Skeletal muscle satellite cell (primary cell): ENCODE results near the gene ESR1.
"Not testable (repeated sequence)": the region's sequence is repeated elsewhere in the genome, so short reads cannot be mapped to it uniquely, and the experiment has no call there.

Experiments
- H3K27me3 ChIP-seq: 2 replicates; pipeline ENCODE4 v1.7.0; 2013; ENCODE audit warnings: low read length; ENCODE audit not compliant: control insufficient read depth, insufficient read depth
- H3K36me3 ChIP-seq: 2 replicates; pipeline ENCODE4 v1.7.0; 2013; ENCODE audit warnings: mild to moderate bottlenecking, control low read depth, low read length; ENCODE audit not compliant: insufficient read depth
- H3K4me1 ChIP-seq: 2 replicates; pipeline ENCODE4 v1.7.0; 2013; ENCODE audit warnings: low read length; ENCODE audit not compliant: control insufficient read depth, insufficient read depth
- H3K4me2 ChIP-seq: 2 replicates; pipeline ENCODE4 v1.7.0; 2013; ENCODE audit warnings: mild to moderate bottlenecking, low read length
- H3K4me3 ChIP-seq: 2 replicates; pipeline ENCODE4 v1.7.0; 2013; ENCODE audit warnings: low read length
- H3K9ac ChIP-seq: 2 replicates; pipeline ENCODE4 v1.7.0; 2013; ENCODE audit warnings: mild to moderate bottlenecking, low read depth, low read length, moderate library complexity
- H3K9me3 ChIP-seq: replicated peaks from 2 replicates; pipeline ENCODE4 v1.7.0; 2013; ENCODE audit warnings: mild to moderate bottlenecking, control low read depth, low read length

The ESR1 gene

DNA sequence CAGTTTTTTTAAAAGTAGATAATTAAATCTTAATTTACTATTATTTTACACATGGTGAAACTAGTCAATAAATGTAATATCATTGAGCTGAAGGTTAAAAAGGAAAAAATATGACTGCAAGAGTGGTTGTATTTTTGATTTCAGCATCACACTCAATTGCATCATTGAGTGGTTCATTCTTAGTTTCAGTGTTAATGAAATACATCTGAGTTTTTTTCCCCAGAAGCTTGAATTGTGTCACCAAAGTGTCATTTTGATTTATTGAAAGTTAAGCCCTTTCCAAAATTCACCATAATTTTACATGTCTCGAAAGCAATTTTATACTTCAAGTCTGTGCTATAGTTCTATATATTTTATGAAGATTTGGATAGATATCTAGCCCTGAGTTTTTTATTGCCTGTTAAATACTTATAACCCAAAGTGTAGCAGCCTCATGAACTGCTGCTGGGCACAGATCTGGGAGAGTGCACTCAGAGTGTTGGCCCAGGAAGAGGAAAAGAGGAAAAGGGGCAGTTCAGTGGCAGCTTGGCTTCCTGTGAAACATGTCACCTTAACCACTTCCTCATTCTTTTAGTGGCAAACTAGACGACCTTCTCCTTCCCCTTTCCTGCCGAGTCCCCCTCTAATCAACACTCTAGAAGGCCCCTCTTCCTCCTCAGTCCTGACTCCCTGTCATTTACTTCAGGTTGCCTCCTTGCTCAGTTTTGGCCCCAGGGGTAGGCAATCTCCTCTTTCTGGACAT, 140.7 kb downstream of the ESR1 start:
- Histone ChIP-seq H3K36me3 (no peaks in the 10 kb centered on the region), H3K4me3 (no peak overlapping the region), H3K9ac (no peak overlapping the region), H3K4me1 (peaks cover 2% of the 10 kb centered on the region), H3K9me3 (no peaks in the 10 kb centered on the region), H3K4me2 (no peak overlapping the region), H3K27me3 (no peaks in the 10 kb centered on the region)

- Histone ChIP-seq H3K4me2 (peak overlapping the region; percentile 29), H3K4me1 (peaks cover 22% of the 10 kb centered on the region), H3K4me3 (no peak overlapping the region), H3K27me3 (no peaks in the 10 kb centered on the region), H3K9ac (peak overlapping the region; percentile 4), H3K9me3 (no peaks in the 10 kb centered on the region), H3K36me3 (no peaks in the 10 kb centered on the region)
Observed at GRCh38 chr6:151958332-151958731, 150.8 kb downstream of the ESR1 start.

DNA sequence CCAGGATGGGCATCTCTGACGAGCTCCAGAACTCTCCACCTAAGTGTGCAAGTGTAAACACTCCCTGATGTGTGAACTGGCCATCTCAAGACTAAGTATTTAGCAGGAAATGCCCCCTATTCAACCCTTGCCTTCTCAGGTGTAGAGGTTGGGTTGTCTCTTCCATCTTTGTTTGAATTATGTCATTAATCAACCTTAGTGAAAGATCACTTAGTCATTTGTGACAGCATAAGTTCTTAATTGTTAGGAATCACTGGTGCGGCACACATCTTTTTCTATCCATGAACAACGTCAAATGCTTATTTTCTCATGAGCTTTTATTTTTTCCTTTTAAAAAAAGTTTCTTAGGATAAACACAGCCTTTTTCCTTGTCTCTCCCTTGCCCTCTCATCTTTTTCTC, 151.6 kb downstream of the ESR1 start:
- Histone ChIP-seq H3K4me1 (peaks cover 25% of the 10 kb centered on the region), H3K9ac (peak overlapping the region; percentile 4), H3K36me3 (no peaks in the 10 kb centered on the region), H3K4me2 (no peak overlapping the region), H3K9me3 (no peaks in the 10 kb centered on the region), H3K4me3 (no peak overlapping the region), H3K27me3 (no peaks in the 10 kb centered on the region)

DNA sequence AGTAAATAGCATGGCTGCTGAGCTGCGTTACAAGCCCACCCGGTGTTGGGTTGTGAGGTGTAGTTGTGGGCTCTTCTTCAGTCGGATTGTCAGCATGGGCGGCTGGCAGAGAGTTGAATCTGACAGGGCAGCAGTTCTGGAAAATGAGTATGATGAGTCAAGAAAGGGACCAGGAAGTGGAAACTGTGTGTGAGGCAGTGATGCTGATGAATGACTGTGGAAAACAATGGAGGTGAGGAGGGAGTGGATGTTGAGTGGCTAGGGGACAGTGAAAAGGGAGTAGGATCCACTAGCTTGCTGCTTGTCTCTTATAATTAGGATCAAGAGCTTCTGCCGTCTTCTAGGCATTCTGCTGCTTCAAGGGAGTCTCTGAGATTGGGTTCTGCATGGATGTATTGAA, 154.3 kb downstream of the ESR1 start:
- Histone ChIP-seq H3K4me2 (no peak overlapping the region), H3K36me3 (no peaks in the 10 kb centered on the region), H3K4me3 (no peak overlapping the region), H3K27me3 (no peaks in the 10 kb centered on the region), H3K4me1 (peaks cover 25% of the 10 kb centered on the region), H3K9me3 (no peaks in the 10 kb centered on the region), H3K9ac (no peak overlapping the region)

- H3K4me1 ChIP-seq = peaks cover 25% of the 10 kb centered on the region
- H3K4me2 ChIP-seq = no peak overlapping the region
- no peak overlapping the region for H3K9ac ChIP-seq
- no peaks in the 10 kb centered on the region for H3K27me3 ChIP-seq
- no peaks in the 10 kb centered on the region for H3K36me3 ChIP-seq
- H3K9me3 ChIP-seq = no peaks in the 10 kb centered on the region
- H3K4me3 ChIP-seq = no peak overlapping the region
Observed at GRCh38 chr6:151962246-151962846, 154.9 kb downstream of the ESR1 start.

- no peaks in the 10 kb centered on the region for H3K36me3 ChIP-seq
- H3K9me3 ChIP-seq = no peaks in the 10 kb centered on the region
- peak overlapping the region; percentile 12 for H3K4me2 ChIP-seq
- no peaks in the 10 kb centered on the region for H3K27me3 ChIP-seq
- peaks cover 22% of the 10 kb centered on the region for H3K4me1 ChIP-seq
- no peak overlapping the region for H3K9ac ChIP-seq
- H3K4me3 ChIP-seq = no peak overlapping the region
Observed at GRCh38 chr6:151963001-151963400, 155.5 kb downstream of the ESR1 start.

DNA sequence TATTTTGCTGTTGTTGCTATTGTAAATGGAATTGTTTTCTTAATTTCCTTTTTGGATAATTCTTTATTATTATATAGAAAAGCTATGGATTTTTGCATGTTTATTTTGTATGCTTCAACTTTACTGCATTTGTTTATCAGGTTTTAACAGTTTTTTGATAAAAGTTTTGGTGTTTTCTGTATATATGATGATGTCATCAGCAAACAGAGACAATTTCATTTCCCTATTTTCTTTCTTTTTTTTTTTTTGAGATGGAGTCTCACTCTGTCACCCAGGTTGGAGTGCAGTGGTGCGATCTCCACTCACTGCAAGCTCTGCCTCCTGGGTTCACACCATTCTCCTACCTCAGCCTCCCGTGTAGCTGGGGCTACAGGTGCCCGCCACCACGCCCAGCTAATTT, 156.9 kb downstream of the ESR1 start:
- H3K27me3 ChIP-seq, H3K4me3 ChIP-seq: not testable (repeated sequence)

DNA sequence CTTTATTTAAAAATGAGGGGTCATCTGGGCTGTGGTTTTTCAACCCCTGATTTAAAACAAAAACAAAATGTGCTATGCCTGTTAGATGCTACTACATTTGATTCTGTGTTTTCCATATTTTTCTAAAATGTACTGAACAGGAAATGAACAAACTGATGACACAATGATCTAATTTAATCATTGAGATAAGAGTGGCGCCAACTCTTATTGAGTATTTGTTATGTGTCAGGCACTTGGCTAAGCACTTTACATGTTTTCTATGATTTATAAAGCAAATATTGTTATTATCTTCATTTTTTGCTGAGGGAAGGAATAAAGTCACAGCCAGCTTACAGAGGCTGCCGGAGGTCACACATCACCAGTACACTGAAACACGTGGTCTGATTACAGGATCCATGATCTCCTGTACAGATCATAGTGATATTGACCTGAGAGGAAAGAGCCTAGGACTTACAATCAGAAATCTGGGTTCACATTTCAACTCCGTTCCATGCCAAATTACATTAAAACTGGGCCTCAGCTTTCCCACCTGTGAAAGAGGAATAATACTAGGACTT, 166.7 kb downstream of the ESR1 start:
- Histone ChIP-seq H3K36me3 (no peaks in the 10 kb centered on the region), H3K4me1 (no peaks in the 10 kb centered on the region), H3K27me3 (no peaks in the 10 kb centered on the region), H3K4me3 (no peak overlapping the region), H3K9me3 (no peaks in the 10 kb centered on the region), H3K9ac (no peak overlapping the region), H3K4me2 (no peak overlapping the region)

More for the DNA sequence above, 156.9 kb downstream of the ESR1 start:
- not testable (repeated sequence) for H3K4me2 ChIP-seq, H3K9me3 ChIP-seq, H3K36me3 ChIP-seq, H3K9ac ChIP-seq
- peaks cover 11% of the 10 kb centered on the region for H3K4me1 ChIP-seq

DNA sequence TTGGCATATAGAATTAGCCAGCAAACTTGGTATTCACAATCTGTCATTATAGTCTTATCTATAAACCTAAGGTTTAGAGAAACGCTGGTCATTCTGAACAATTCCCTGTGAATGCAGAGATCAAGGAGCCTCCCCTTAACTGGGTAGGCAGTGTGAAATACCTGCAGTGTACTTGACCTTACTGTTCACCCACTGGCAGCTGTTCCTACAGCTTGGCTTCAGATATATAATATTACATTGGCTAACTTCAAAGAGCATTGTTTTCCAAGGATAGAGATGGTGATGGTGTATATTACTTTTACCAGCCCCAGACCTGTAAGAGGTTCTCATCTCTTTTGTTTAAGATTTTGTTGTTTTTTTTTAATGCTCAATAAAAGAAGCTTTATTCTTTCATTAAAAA, 168.3 kb downstream of the ESR1 start:
- no peaks in the 10 kb centered on the region for H3K4me1 ChIP-seq
- H3K9me3 ChIP-seq = no peaks in the 10 kb centered on the region
- no peaks in the 10 kb centered on the region for H3K36me3 ChIP-seq
- no peak overlapping the region for H3K9ac ChIP-seq
- no peak overlapping the region for H3K4me2 ChIP-seq
- no peak overlapping the region for H3K4me3 ChIP-seq
- H3K27me3 ChIP-seq = no peaks in the 10 kb centered on the region

GRCh38 chr6:151988199-151988598, 180.7 kb downstream of the ESR1 start:
- H3K4me3 ChIP-seq, H3K36me3 ChIP-seq, H3K9me3 ChIP-seq, H3K27me3 ChIP-seq, H3K4me2 ChIP-seq, H3K9ac ChIP-seq, H3K4me1 ChIP-seq: not testable (repeated sequence)

GRCh38 chr6:151992091-151992490, 184.6 kb downstream of the ESR1 start:
- Histone ChIP-seq H3K4me3 (no peak overlapping the region), H3K9ac (no peak overlapping the region), H3K36me3 (no peaks in the 10 kb centered on the region), H3K27me3 (no peaks in the 10 kb centered on the region), H3K9me3 (no peaks in the 10 kb centered on the region), H3K4me2 (no peak overlapping the region), H3K4me1 (no peaks in the 10 kb centered on the region)

DNA sequence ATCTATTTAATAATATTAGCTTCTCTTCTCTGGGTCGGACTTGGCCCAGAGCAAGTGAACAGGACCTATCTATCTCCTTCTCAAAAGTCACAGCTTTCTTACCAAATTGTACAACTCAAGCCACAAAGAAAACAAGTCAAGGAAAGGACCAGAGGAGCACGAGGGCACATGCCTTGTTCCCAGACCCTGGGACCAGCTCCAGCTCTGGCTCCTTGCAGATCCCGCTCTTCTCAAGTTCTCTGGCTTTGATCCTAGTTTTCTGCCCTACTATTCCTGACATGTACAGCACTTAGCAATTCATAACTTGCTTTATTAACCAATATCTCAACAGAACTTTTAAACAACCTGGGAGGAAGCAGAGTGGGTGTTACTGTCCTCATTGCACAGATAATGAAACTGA, 185.9 kb downstream of the ESR1 start:
- Histone ChIP-seq H3K4me2 (no peak overlapping the region), H3K9ac (no peak overlapping the region), H3K27me3 (no peaks in the 10 kb centered on the region), H3K4me3 (no peak overlapping the region), H3K9me3 (no peaks in the 10 kb centered on the region), H3K4me1 (peaks cover under 1% of the 10 kb centered on the region), H3K36me3 (no peaks in the 10 kb centered on the region)
